HCT116 (cell line): ENCODE measurements around the gene CCDC157. TPM values are rescaled to one million over a fixed set of nuclear protein-coding genes. Genes with fewer than 3 reads are reported as not detected.

Experiments
- ATAC-seq: fragments of 200-7000 bp; cut with Tn5 transposase; 2 replicates; pipeline ENCODE4 v1.9.1; 2020; ENCODE audit warnings: mild to moderate bottlenecking, moderate library complexity
- BruUV-seq: library from RNA; stranded (reverse); fragments of 400-500 nt; replicated peaks from 2 replicates; lab custom pipeline; 2021; lab: Mats Ljungman, UMichigan
- CTCF ChIA-PET: fragments of 300-600 bp; sonication (Branson Sonifier 250); formaldehyde crosslinking; loops from one replicate; lab custom pipeline; 2021; ENCODE audit warnings: antibody characterized with exemption; lab: Charles Lee
- POLR2A ChIA-PET: fragments of 300-600, 350-600 bp; sonication (Branson Sonifier 250); formaldehyde crosslinking; loops from one replicate; lab custom pipeline; 2021; ENCODE audit warnings: antibody characterized with exemption; lab: Charles Lee
- RAD21 ChIA-PET, 2 experiments: fragments of 300-600 bp; sonication (Branson Sonifier 250); formaldehyde crosslinking; loops; one replicate each; lab custom pipeline; 2023; ENCODE audit warnings: low total read pairs in 2 of 2; ENCODE audit not compliant: uncharacterized antibody in 2 of 2, unreplicated experiment in 2 of 2, low non-redundant PET in 1 of 2; lab: Charles Lee
- DNase-seq: peaks from one replicate; pipeline ENCODE4 v3.0.0-alpha.2; 2010; ENCODE audit warnings: low read depth, low spot score
- H2AFZ ChIP-seq: fragments of 200-600 bp; shearing (Covaris generic), sonication (generic); 2 replicates; pipeline ENCODE4 v1.6.1; 2017; ENCODE audit warnings: low read depth, mixed run types, mixed read lengths, antibody characterized with exemption, low read length; ENCODE audit not compliant: poor library complexity, severe bottlenecking
- H3K27ac ChIP-seq: 2 replicates; pipeline ENCODE4 v1.5.1; 2012; ENCODE audit warnings: low read depth, low read length
- H3K27me3 ChIP-seq: fragments of 200-600 bp; sonication (generic); 2 replicates; pipeline ENCODE4 v1.6.1; 2016; ENCODE audit warnings: mixed run types, low read length, mixed read lengths; ENCODE audit not compliant: insufficient read depth
- H3K36me3 ChIP-seq, 2 experiments: fragments of 200-500 bp in 1 of 2; fragments of 200-600 bp in 1 of 2; sonication (Bioruptor generic) in 1 of 2; sonication (generic) in 1 of 2; 2 replicates each; pipeline versions ENCODE4 v1.5.1 to v1.6.1; 2014 to 2016; ENCODE audit warnings: low read length in 2 of 2, inconsistent platforms in 1 of 2, mixed read lengths in 1 of 2, mixed run types in 1 of 2; ENCODE audit not compliant: insufficient read depth in 2 of 2, control insufficient read depth in 1 of 2
- H3K4me1 ChIP-seq, 2 experiments: fragments of 200-600 bp in 1 of 2; sonication (generic) in 1 of 2; 2 replicates each; pipeline versions ENCODE4 v1.5.1 to v1.6.1; 2012 to 2017; ENCODE audit warnings: low read length in 2 of 2, inconsistent platforms in 1 of 2, mild to moderate bottlenecking in 1 of 2, mixed read lengths in 1 of 2, mixed run types in 1 of 2, moderate library complexity in 1 of 2; ENCODE audit not compliant: insufficient read depth in 2 of 2, control insufficient read depth in 1 of 2
- H3K4me2 ChIP-seq: fragments of 200-600 bp; sonication (generic); 2 replicates; pipeline ENCODE4 v1.6.1; 2017; ENCODE audit warnings: mixed run types, low read length, mixed read lengths
- H3K4me3 ChIP-seq, 2 experiments: fragments of 200-600 bp in 1 of 2; sonication (generic) in 1 of 2; replicated peaks in 1 of 2; 2 replicates each; pipeline ENCODE4 v1.5.1; 2011 to 2016; ENCODE audit warnings: low read length in 2 of 2, control low read depth in 1 of 2, low read depth in 1 of 2, mild to moderate bottlenecking in 1 of 2, mixed read lengths in 1 of 2, mixed run types in 1 of 2
- H3K79me2 ChIP-seq: fragments of 200-600 bp; sonication (generic); 2 replicates; pipeline ENCODE4 v1.6.1; 2017; ENCODE audit warnings: mild to moderate bottlenecking, mixed run types, low read length, moderate library complexity, mixed read lengths; ENCODE audit not compliant: insufficient read depth
- H3K9ac ChIP-seq: fragments of 200-600 bp; sonication (generic); 2 replicates; pipeline ENCODE4 v1.6.1; 2016; ENCODE audit warnings: low read length, mixed read lengths
- H3K9me2 ChIP-seq: fragments of 200-600 bp; sonication (generic), shearing (Covaris generic); 2 replicates; pipeline ENCODE4 v1.6.1; 2017; ENCODE audit warnings: mixed run types, mild to moderate bottlenecking, moderate library complexity; ENCODE audit not compliant: insufficient read depth
- H3K9me3 ChIP-seq, 2 experiments: fragments of 200-500 bp in 1 of 2; fragments of 200-600 bp in 1 of 2; sonication (Bioruptor generic) in 1 of 2; sonication (generic) in 1 of 2; 2 replicates each; pipeline ENCODE4 v1.6.1; 2014 to 2017; ENCODE audit warnings: low read length in 2 of 2, mixed read lengths in 2 of 2, inconsistent platforms in 1 of 2, low read depth in 1 of 2, mild to moderate bottlenecking in 1 of 2, mixed run types in 1 of 2, moderate library complexity in 1 of 2; ENCODE audit not compliant: control insufficient read depth in 1 of 2, insufficient read depth in 1 of 2
- H4K20me1 ChIP-seq: fragments of 200-600 bp; sonication (generic), shearing (Covaris generic); 2 replicates; pipeline ENCODE4 v1.6.1; 2017; ENCODE audit warnings: mixed run types, mild to moderate bottlenecking, moderate library complexity; ENCODE audit not compliant: insufficient read depth
- CEBPB ChIP-seq: IDR thresholded peaks from 2 replicates; pipeline ENCODE4 v1.6.1; 2012; ENCODE audit warnings: low read depth
- CTCF ChIP-seq, 3 experiments: fragments of 200-600 bp in 1 of 3; sonication (generic) in 1 of 3; IDR thresholded peaks in 2 of 3; conservative IDR thresholded peaks in 1 of 3; 2 replicates each; pipeline ENCODE4 v1.5.1; 2012 to 2017; ENCODE audit warnings: low read depth in 2 of 3, low read length in 2 of 3, antibody characterized with exemption in 1 of 3, borderline replicate concordance in 1 of 3, control low read depth in 1 of 3, mild to moderate bottlenecking in 1 of 3, mixed read lengths in 1 of 3, mixed run types in 1 of 3, moderate library complexity in 1 of 3; ENCODE audit not compliant: insufficient read depth in 1 of 3
- EZH2 ChIP-seq: fragments of 200-600 bp; sonication (generic); IDR thresholded peaks from 2 replicates; pipeline ENCODE4 v1.6.1; 2017; ENCODE audit warnings: antibody characterized with exemption, mixed run types
- JUND ChIP-seq: IDR thresholded peaks from 2 replicates; pipeline ENCODE4 v1.6.1; 2012
- POLR2AphosphoS5 ChIP-seq: IDR thresholded peaks from 2 replicates; pipeline ENCODE4 v1.6.1; 2011; ENCODE audit warnings: mild to moderate bottlenecking, low read depth, low read length, moderate library complexity
- RAD21 ChIP-seq: IDR thresholded peaks from 2 replicates; pipeline ENCODE4 v1.6.1; 2012; ENCODE audit warnings: low read depth, mild to moderate bottlenecking
- SP1 ChIP-seq: IDR thresholded peaks from 2 replicates; pipeline ENCODE4 v1.6.1; 2012; ENCODE audit warnings: low read depth
- SRF ChIP-seq: IDR thresholded peaks from 2 replicates; pipeline ENCODE4 v1.6.1; 2012; ENCODE audit warnings: low read depth
- ZBTB33 ChIP-seq: IDR thresholded peaks from 2 replicates; pipeline ENCODE4 v1.6.1; 2011; ENCODE audit warnings: mild to moderate bottlenecking, low read length, moderate library complexity; ENCODE audit not compliant: insufficient replicate concordance; ENCODE audit errors: extremely low read depth
- ZNF274 ChIP-seq: fragments of 200-500 bp; sonication (Bioruptor generic); IDR thresholded peaks from 2 replicates; pipeline ENCODE4 v1.6.1; 2014; ENCODE audit warnings: mild to moderate bottlenecking, low read depth, low read length, inconsistent platforms
- intact Hi-C: fragments of 100-400 bp; cut with micrococcal nuclease; formaldehyde crosslinking; loops from 2 replicates; pipeline ENCODE4 v1.10.0; 2022
- total RNA-seq: library from RNA; stranded (reverse); gene quantifications from one replicate; pipeline ENCODE4 v1.2.1, GENCODE V29; 2021; ENCODE audit not compliant: unreplicated experiment

Gene CCDC157
- total RNA-seq, 1 experiment from 2014 or later: 2.1 TPM

GRCh38 chr22:30348404-30348803, 8.4 kb upstream of the CCDC157 start:
- no peak overlapping the region for H3K4me2 ChIP-seq
- intact Hi-C loops: no loop called here
- H3K79me2 ChIP-seq: peaks cover 88% of the 10 kb centered on the region
- H3K27me3 ChIP-seq: no peaks in the 10 kb centered on the region
- H3K9me2 ChIP-seq: no peaks in the 10 kb centered on the region
- H2AFZ ChIP-seq: no peak overlapping the region
- BruUV-seq: no TSS peak
- no peak overlapping the region for H3K4me3 ChIP-seq
- ATAC-seq (no peak), DNase-seq (no peak)
- H3K36me3 ChIP-seq: peaks cover 72 to 77% of the 10 kb centered on the region in 2 experiments
- H3K9me3 ChIP-seq: no peaks in the 10 kb centered on the region
- H4K20me1 ChIP-seq: no peaks in the 10 kb centered on the region
- no peak for TF ChIP-seq RAD21
- TF ChIP-seq CEBPB: no peak
- TF ChIP-seq POLR2AphosphoS5: no peak
- no peak for TF ChIP-seq CTCF (IDR thresholded peaks at IDR 0.05 in 2 of 3, conservative IDR thresholded peaks at IDR 0.05 in 1 of 3; ENCODE audit: borderline replicate concordance in 1 of 3, insufficient read depth in 1 of 3, low read depth in 2 of 3, low read length in 2 of 3)
- TF ChIP-seq ZBTB33: no peak
- TF ChIP-seq SRF: no peak
- TF ChIP-seq SP1: no peak
- no peak for TF ChIP-seq JUND
- no peak for TF ChIP-seq ZNF274
- no peak for TF ChIP-seq EZH2
- H3K27ac ChIP-seq: no peak overlapping the region
- RAD21 ChIA-PET: no interaction called here
- H3K4me1 ChIP-seq: no peaks in the 10 kb centered on the region
- CTCF ChIA-PET: no interaction called here
- POLR2A ChIA-PET: no interaction called here
- no peak overlapping the region for H3K9ac ChIP-seq
